GM21737 (cell line): ENCODE results near the gene QRICH1.

Experiments
- ATAC-seq: cut with Tn5 transposase; IDR thresholded peaks from one replicate; pipeline ENCODE4 v1.9.1; 2021; ENCODE audit warnings: mild to moderate bottlenecking, moderate library complexity; ENCODE audit not compliant: unreplicated experiment

The QRICH1 gene

GRCh38 chr3:49001155-49001554, 92.7 kb downstream of the QRICH1 start:
- no peak for ATAC-seq

- no peak for ATAC-seq
Measured at GRCh38 chr3:48999085-48999858, 94.6 kb downstream of the QRICH1 start.

GRCh38 chr3:48997714-48998637, 95.9 kb downstream of the QRICH1 start:
- ATAC-seq, result no peak

GRCh38 chr3:48997102-48997635, 96.7 kb downstream of the QRICH1 start:
- no peak for ATAC-seq

- ATAC-seq, result no peak
Measured at GRCh38 chr3:48996640-48997039, 97.2 kb downstream of the QRICH1 start.

- no peak for ATAC-seq
Measured at GRCh38 chr3:48993834-48994233, 100.0 kb downstream of the QRICH1 start.

- ATAC-seq, result no peak
Measured at GRCh38 chr3:48991851-48992545, 101.9 kb downstream of the QRICH1 start.

- peak; percentile 6 for ATAC-seq
Measured at GRCh38 chr3:48990636-48991469, 103.0 kb downstream of the QRICH1 start.

- ATAC-seq, result peak; percentile 61
Measured at GRCh38 chr3:48989796-48990635, 103.9 kb downstream of the QRICH1 start, which contains the start of gene P4HTM. Gene P4HTM (plus strand): TSS chr3:48990241. CDS start chr3:48990257, 16 bp downstream.

- ATAC-seq, result no peak
Measured at GRCh38 chr3:48989126-48989795, 104.6 kb downstream of the QRICH1 start.

- no peak for ATAC-seq
Measured at GRCh38 chr3:48985831-48986376, 108.0 kb downstream of the QRICH1 start.

GRCh38 chr3:48984663-48985062, 109.2 kb downstream of the QRICH1 start:
- ATAC-seq, result no peak

- ATAC-seq, result no peak
Measured at GRCh38 chr3:48983096-48983495, 110.8 kb downstream of the QRICH1 start.

- ATAC-seq, result no peak
Measured at GRCh38 chr3:48982686-48983085, 111.2 kb downstream of the QRICH1 start.

GRCh38 chr3:48982016-48982415, 111.9 kb downstream of the QRICH1 start:
- ATAC-seq, result no peak

- no peak for ATAC-seq
Measured at GRCh38 chr3:48980295-48980694, 113.6 kb downstream of the QRICH1 start.
